GM23338 (cell line): ENCODE measurements around the gene PACS2. TPM values are rescaled to one million over a fixed set of nuclear protein-coding genes. Genes with fewer than 3 reads are reported as not detected.
A peak's percentile ranks its signal among the peaks of the same experiment; 100 is the strongest.

Experiments used
- ATAC-seq: fragments of 200-7000 bp; cut with Tn5 transposase; 3 replicates; pipeline ENCODE4 v1.9.1; 2020
- DNase-seq: peaks from one replicate; pipeline ENCODE4 v3.0.0-alpha.2; 2015; ENCODE audit warnings: low spot score
- H2AFZ ChIP-seq: fragments of 200-600 bp; sonication (generic); 2 replicates; pipeline ENCODE4 v1.8.0; 2016; ENCODE audit warnings: antibody characterized with exemption, mild to moderate bottlenecking, moderate library complexity
- H3F3A ChIP-seq: fragments of 200-600 bp; sonication (generic); replicated peaks from 2 replicates; pipeline ENCODE4 v1.8.0; 2017; ENCODE audit warnings: antibody characterized with exemption, mixed run types, low read depth
- H3K27ac ChIP-seq: fragments of 200-600 bp; sonication (generic); 2 replicates; pipeline ENCODE4 v1.6.1; 2016; ENCODE audit warnings: low read depth
- H3K27me3 ChIP-seq: fragments of 200-600 bp; sonication (generic); 2 replicates; pipeline ENCODE4 v1.8.0; 2016; ENCODE audit warnings: mild to moderate bottlenecking, mixed run types, moderate library complexity; ENCODE audit not compliant: insufficient read depth
- H3K36me3 ChIP-seq: fragments of 200-600 bp; sonication (generic); 2 replicates; pipeline ENCODE4 v1.8.0; 2016; ENCODE audit warnings: mild to moderate bottlenecking; ENCODE audit not compliant: insufficient read depth
- H3K4me1 ChIP-seq: fragments of 200-600 bp; sonication (generic); 2 replicates; pipeline ENCODE4 v1.8.0; 2016; ENCODE audit warnings: mild to moderate bottlenecking, moderate library complexity; ENCODE audit not compliant: insufficient read depth
- H3K4me2 ChIP-seq: fragments of 200-600 bp; sonication (generic); 2 replicates; pipeline ENCODE4 v1.7.1; 2017; ENCODE audit warnings: mixed run types
- H3K4me3 ChIP-seq: fragments of 200-600 bp; sonication (generic); 2 replicates; pipeline ENCODE4 v1.6.1; 2016; ENCODE audit warnings: mixed run types
- H3K79me2 ChIP-seq: fragments of 200-600 bp; sonication (generic); replicated peaks from 2 replicates; pipeline ENCODE4 v1.8.0; 2017; ENCODE audit warnings: mild to moderate bottlenecking; ENCODE audit not compliant: insufficient read depth
- H3K9me2 ChIP-seq: fragments of 200-600 bp; sonication (generic); 2 replicates; pipeline ENCODE4 v1.8.0; 2017; ENCODE audit not compliant: insufficient read depth
- H4K20me1 ChIP-seq: fragments of 200-600 bp; sonication (generic); replicated peaks from 2 replicates; pipeline ENCODE4 v1.8.0; 2017; ENCODE audit warnings: mild to moderate bottlenecking; ENCODE audit not compliant: insufficient read depth
- H3K27ac Mint-ChIP-seq: 2 replicates; pipeline ENCODE4 v1.8.0; 2020; ENCODE audit warnings: inconsistent platforms, mild to moderate bottlenecking, moderate library complexity, mixed read lengths
- H3K27me3 Mint-ChIP-seq: 3 replicates; pipeline ENCODE4 v1.8.0; 2022; ENCODE audit warnings: low read depth, mild to moderate bottlenecking, moderate library complexity, mixed read lengths, inconsistent platforms; ENCODE audit not compliant: insufficient read depth, poor library complexity
- H3K36me3 Mint-ChIP-seq: 3 replicates; pipeline ENCODE4 v1.8.0; 2021; ENCODE audit warnings: low read depth, mild to moderate bottlenecking, inconsistent platforms, moderate library complexity, mixed read lengths
- H3K4me1 Mint-ChIP-seq: 3 replicates; pipeline ENCODE4 v1.8.0; 2020; ENCODE audit warnings: mild to moderate bottlenecking, inconsistent platforms, mixed read lengths
- H3K4me3 Mint-ChIP-seq: 3 replicates; pipeline ENCODE4 v1.8.0; 2021; ENCODE audit warnings: moderate library complexity, mild to moderate bottlenecking, inconsistent platforms, mixed read lengths
- H3K9me3 Mint-ChIP-seq: 3 replicates; pipeline ENCODE4 v1.8.0; 2020; ENCODE audit warnings: moderate library complexity, mild to moderate bottlenecking, inconsistent platforms, mixed read lengths
- CREB1 ChIP-seq: fragments of 250-450 bp; sonication (Bioruptor Pico); IDR thresholded peaks from 2 replicates; pipeline ENCODE4 v1.5.0; 2020; ENCODE audit warnings: low read depth, mild to moderate bottlenecking, moderate library complexity
- CTCF ChIP-seq, 2 experiments: fragments of 200-600 bp in 1 of 2; sonication (generic) in 1 of 2; conservative IDR thresholded peaks; 2 replicates each; pipeline versions ENCODE4 v1.5.1 to v1.6.1; 2016 to 2017; ENCODE audit warnings: antibody characterized with exemption in 2 of 2, low read depth in 2 of 2, mild to moderate bottlenecking in 2 of 2, moderate library complexity in 1 of 2
- ETS1 ChIP-seq: IDR thresholded peaks from 2 replicates; pipeline ENCODE4 v1.6.1; 2016; ENCODE audit warnings: antibody characterized with exemption
- EZH2 ChIP-seq: fragments of 200-600 bp; sonication (generic); IDR thresholded peaks from one replicate; pipeline ENCODE4 v1.8.0; 2017; ENCODE audit warnings: antibody characterized with exemption, mild to moderate bottlenecking, low read depth; ENCODE audit not compliant: unreplicated experiment
- EZH2phosphoT487 ChIP-seq: fragments of 200-600 bp; sonication (generic); IDR thresholded peaks from one replicate; pipeline ENCODE4 v1.8.1; 2018; ENCODE audit warnings: antibody characterized with exemption; ENCODE audit not compliant: unreplicated experiment
- JUNB ChIP-seq: IDR thresholded peaks from one replicate; pipeline ENCODE4 v1.6.1; 2016; ENCODE audit warnings: antibody characterized with exemption; ENCODE audit not compliant: unreplicated experiment
- NANOG ChIP-seq: IDR thresholded peaks from 2 replicates; pipeline ENCODE4 v1.6.1; 2016; ENCODE audit warnings: antibody characterized with exemption, borderline replicate concordance
- POLR2AphosphoS5 ChIP-seq: IDR thresholded peaks from 2 replicates; pipeline ENCODE4 v1.6.1; 2016; ENCODE audit warnings: antibody characterized with exemption, low read depth
- REST ChIP-seq: IDR thresholded peaks from one replicate; pipeline ENCODE4 v1.6.1; 2018; ENCODE audit warnings: antibody characterized with exemption; ENCODE audit not compliant: unreplicated experiment
- STAT1 ChIP-seq: IDR thresholded peaks from one replicate; pipeline ENCODE4 v1.6.1; 2016; ENCODE audit warnings: antibody characterized with exemption; ENCODE audit not compliant: unreplicated experiment
- ZNF114 ChIP-seq: fragments of 250-450 bp; sonication (Bioruptor Pico); IDR thresholded peaks from 2 replicates; pipeline ENCODE4 v1.5.0; 2020; ENCODE audit warnings: mild to moderate bottlenecking, moderate library complexity
- ZNF331 ChIP-seq: fragments of 250-450 bp; sonication (Bioruptor Pico); IDR thresholded peaks from 2 replicates; pipeline ENCODE4 v1.5.0; 2020; ENCODE audit warnings: low read depth, mild to moderate bottlenecking, moderate library complexity
- ZNF462 ChIP-seq: fragments of 250-450 bp; sonication (Bioruptor Pico); IDR thresholded peaks from 2 replicates; pipeline ENCODE4 v1.5.0; 2020; ENCODE audit warnings: mild to moderate bottlenecking, moderate library complexity
- polyA plus RNA-seq: library from polyadenylated mRNA; unstranded; fragments of >200 nt; fragmentation: Nextera tagmentation; extraction: Ambion mirVana; gene quantifications from 2 replicates; pipeline ENCODE4 v1.2.1, GENCODE V29; 2016
- total RNA-seq: library from RNA; depleted of rRNA; stranded (reverse); fragments of >200 nt; shearing (Covaris generic); gene quantifications from 2 replicates; pipeline ENCODE4 v1.2.3, GENCODE V29; 2014

Gene PACS2
- total and polyA plus RNA-seq, 2 experiments from 2014 or later: 22.5 to 79.0 TPM

- Histone ChIP-seq H3K9me2 (no peaks in the 10 kb centered on the region), H2AFZ (no peak overlapping the region), H3K27me3 (no peaks in the 10 kb centered on the region), H3K4me2 (no peak overlapping the region), H3K36me3 (no peaks in the 10 kb centered on the region), H3K4me3 (no peak overlapping the region), H3F3A (0 out of 2 replicates have a peak, but pooled peaks cover 2% of the 10 kb centered on the region), H3K4me1 (0 out of 2 replicates have a peak, but pooled peaks cover 3% of the 10 kb centered on the region), H3K27ac (peak overlapping the region; percentile 59), H3K79me2 (peaks cover 98% of the 10 kb centered on the region), H4K20me1 (peaks cover 84% of the 10 kb centered on the region)
- no peak overlapping the region for H3K4me3 Mint-ChIP-seq
- TF ChIP-seq ETS1 (no peak), POLR2AphosphoS5 (no peak), ZNF331 (CRISPR knock-in tag) (no peak), ZNF462 (CRISPR knock-in tag) (no peak), STAT1 (no peak), EZH2phosphoT487 (no peak), EZH2 (no peak), NANOG (no peak), CREB1 (no peak), JUNB (no peak), ZNF114 (CRISPR knock-in tag) (no peak), CTCF (conservative IDR thresholded peaks at IDR 0.05; ENCODE audit: low read depth in 2 of 2) (no peak), REST (no peak)
- peaks cover 33% of the 10 kb centered on the region for H3K36me3 Mint-ChIP-seq
- no peaks in the 10 kb centered on the region for H3K9me3 Mint-ChIP-seq
- no peak; the same call in 2 of the 3 replicates for ATAC-seq
- no peak for DNase-seq
- peaks cover 17% of the 10 kb centered on the region for H3K4me1 Mint-ChIP-seq
- no peaks in the 10 kb centered on the region for H3K27me3 Mint-ChIP-seq
- H3K27ac Mint-ChIP-seq: peak overlapping the region; percentile 67; the same call in 1 of the 2 replicates
Observed at GRCh38 chr14:105432657-105433056, 118.1 kb downstream of the PACS2 start.
